PC-3 (cell line): Measurements from ENCODE around the gene PLEKHG2.

ENCODE experiments used
- EZH2 ChIP-seq: fragments of 300-600 bp; sonication (generic); IDR thresholded peaks from one replicate; pipeline ENCODE4 v1.6.1; 2017; ENCODE audit warnings: antibody characterized with exemption, mild to moderate bottlenecking, low read length; ENCODE audit not compliant: unreplicated experiment
- EZH2phosphoT487 ChIP-seq: fragments of 300-600 bp; sonication (generic); IDR thresholded peaks from 2 replicates; pipeline ENCODE4 v1.6.1; 2018; ENCODE audit warnings: mild to moderate bottlenecking, antibody characterized with exemption, low read length, borderline replicate concordance
- TF ChIP-seq, protein P1 (sequence below): fragments of 300-600 bp; sonication (generic); conservative IDR thresholded peaks from 2 replicates; pipeline ENCODE4 v1.5.1; 2017; ENCODE audit warnings: antibody characterized with exemption, low read depth, mild to moderate bottlenecking, low read length

DNA sequence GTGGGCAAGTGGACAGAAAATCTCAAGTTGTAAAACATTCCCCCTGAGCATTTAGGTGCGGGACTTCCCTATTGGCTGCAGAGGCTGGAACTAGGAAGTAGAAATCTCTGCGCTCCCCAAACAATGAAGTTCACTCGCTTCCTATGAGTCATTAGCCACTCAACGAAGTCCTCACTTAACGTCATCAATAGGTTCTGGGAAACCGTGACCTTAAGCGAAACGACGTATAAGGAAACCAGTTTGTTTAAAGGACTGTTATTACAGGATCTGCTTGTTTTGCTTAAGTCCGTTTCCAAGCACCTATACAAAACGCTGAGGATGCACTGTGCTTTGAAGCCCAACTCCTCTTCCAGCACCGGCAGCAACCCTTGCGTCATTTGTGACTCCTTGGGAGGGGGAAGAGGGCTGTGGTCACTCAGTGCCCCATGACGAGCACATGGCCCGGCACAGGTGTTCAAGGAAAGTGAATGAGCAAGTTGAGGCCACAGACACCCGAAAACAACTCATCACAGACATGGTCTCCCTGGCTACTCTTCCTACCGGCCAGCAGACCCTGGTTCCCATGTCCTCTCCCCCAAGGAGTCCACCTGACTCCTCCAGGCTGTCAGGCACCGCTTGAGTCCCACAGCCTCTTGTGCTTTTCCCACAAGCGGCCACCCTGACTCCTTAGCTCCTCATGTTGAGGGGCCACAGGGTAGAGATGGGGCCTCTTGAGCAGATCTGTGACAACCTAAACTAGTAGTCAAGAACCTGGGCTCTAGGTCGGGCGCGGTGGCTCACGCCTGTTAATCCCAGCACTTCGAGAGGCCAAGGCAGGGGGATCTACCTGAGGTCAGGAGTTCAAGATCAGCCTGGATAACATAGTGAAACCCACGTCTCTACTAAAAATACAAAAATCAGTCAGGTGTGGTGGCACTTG, 18.5 kb downstream of the PLEKHG2 start:
- TF ChIP-seq EZH2 (no peak), EZH2phosphoT487 (no peak)
- TF ChIP-seq, protein P1, sequence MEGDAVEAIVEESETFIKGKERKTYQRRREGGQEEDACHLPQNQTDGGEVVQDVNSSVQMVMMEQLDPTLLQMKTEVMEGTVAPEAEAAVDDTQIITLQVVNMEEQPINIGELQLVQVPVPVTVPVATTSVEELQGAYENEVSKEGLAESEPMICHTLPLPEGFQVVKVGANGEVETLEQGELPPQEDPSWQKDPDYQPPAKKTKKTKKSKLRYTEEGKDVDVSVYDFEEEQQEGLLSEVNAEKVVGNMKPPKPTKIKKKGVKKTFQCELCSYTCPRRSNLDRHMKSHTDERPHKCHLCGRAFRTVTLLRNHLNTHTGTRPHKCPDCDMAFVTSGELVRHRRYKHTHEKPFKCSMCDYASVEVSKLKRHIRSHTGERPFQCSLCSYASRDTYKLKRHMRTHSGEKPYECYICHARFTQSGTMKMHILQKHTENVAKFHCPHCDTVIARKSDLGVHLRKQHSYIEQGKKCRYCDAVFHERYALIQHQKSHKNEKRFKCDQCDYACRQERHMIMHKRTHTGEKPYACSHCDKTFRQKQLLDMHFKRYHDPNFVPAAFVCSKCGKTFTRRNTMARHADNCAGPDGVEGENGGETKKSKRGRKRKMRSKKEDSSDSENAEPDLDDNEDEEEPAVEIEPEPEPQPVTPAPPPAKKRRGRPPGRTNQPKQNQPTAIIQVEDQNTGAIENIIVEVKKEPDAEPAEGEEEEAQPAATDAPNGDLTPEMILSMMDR: no peak
